Lower leg skin (tissue), 4 donors: ENCODE data around the gene VRK3. TPM values are rescaled to one million over a fixed set of nuclear protein-coding genes. Genes with fewer than 3 reads are reported as not detected.

Experiments
- DNase-seq, 2 donors: peaks; one replicate each; pipeline ENCODE4 v3.0.0-alpha.2; 2019; ENCODE audit warnings: low spot score in 2 of 2
- H3K4me3 ChIP-seq: fragments of 200-600 bp; sonication (generic); 2 replicates; pipeline ENCODE4 v1.5.1; 2017; ENCODE audit warnings: mild to moderate bottlenecking, low read depth; ENCODE audit not compliant: poor library complexity, severe bottlenecking
- POLR2A ChIP-seq, 2 donors: fragments of 450-650 bp; IDR thresholded peaks; one replicate each; pipeline ENCODE4 v1.6.1; 2016 to 2017; ENCODE audit warnings: antibody characterized with exemption in 2 of 2, mild to moderate bottlenecking in 1 of 2, moderate library complexity in 1 of 2
- WGBS, 2 donors: methylation state at CpG; one replicate each; pipeline ENCODE4 v1.1.5; 2018; 5-methylcytosine and 5-hydroxymethylcytosine counted together
- intact Hi-C: fragments of 100-400 bp; cut with DNase I; formaldehyde crosslinking; loops from one replicate; pipeline ENCODE4 v1.15.0; 2023; ENCODE audit warnings: low total_unique reads
- total RNA-seq, 4 donors: library from RNA; depleted of rRNA; stranded (reverse); fragments of >200 nt; gene quantifications; one replicate each; pipeline ENCODE4 v1.1.0, GENCODE V29; 2016
- TF ChIP-seq, protein P1 (sequence below), 3 donors: fragments of 450-650 bp; IDR thresholded peaks; one replicate each; pipeline ENCODE4 v1.5.1; 2016; ENCODE audit warnings: antibody characterized with exemption in 3 of 3, mild to moderate bottlenecking in 3 of 3, moderate library complexity in 2 of 3

VRK3 gene
- total RNA-seq, 4 donors from 2014 or later: 16.6 to 56.4 (median 29.7) TPM

DNA sequence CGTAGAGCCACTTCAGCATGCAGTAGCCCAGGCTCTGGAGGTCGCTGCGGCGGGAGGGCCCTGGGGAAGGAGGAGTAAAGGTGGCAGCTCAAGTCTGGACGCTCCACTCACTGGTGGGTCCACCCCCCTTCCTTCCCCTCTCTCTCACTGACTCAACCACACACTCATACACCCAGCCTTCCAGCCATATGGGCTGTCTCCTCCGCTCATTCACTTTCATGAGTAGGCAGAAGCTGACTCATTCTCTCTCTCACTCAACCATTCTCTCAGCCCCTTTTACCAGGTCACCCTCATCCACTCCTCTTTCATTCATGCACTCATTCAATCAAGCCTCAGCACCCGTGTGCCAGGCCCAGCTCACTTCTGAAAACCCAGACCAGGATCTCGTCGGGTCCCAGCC lies 36.7 kb downstream of the VRK3 start:
- WGBS, 2 donors: 91 to 96% methylated on average over 9 of the region's 9 CpGs
- intact Hi-C loops: no loop called here
- TF ChIP-seq POLR2A (IDR thresholded peaks at IDR 0.05): no peak
- TF ChIP-seq, protein P1, sequence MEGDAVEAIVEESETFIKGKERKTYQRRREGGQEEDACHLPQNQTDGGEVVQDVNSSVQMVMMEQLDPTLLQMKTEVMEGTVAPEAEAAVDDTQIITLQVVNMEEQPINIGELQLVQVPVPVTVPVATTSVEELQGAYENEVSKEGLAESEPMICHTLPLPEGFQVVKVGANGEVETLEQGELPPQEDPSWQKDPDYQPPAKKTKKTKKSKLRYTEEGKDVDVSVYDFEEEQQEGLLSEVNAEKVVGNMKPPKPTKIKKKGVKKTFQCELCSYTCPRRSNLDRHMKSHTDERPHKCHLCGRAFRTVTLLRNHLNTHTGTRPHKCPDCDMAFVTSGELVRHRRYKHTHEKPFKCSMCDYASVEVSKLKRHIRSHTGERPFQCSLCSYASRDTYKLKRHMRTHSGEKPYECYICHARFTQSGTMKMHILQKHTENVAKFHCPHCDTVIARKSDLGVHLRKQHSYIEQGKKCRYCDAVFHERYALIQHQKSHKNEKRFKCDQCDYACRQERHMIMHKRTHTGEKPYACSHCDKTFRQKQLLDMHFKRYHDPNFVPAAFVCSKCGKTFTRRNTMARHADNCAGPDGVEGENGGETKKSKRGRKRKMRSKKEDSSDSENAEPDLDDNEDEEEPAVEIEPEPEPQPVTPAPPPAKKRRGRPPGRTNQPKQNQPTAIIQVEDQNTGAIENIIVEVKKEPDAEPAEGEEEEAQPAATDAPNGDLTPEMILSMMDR (IDR thresholded peaks at IDR 0.05): no peak
- no peak for DNase-seq
- no peak overlapping the region for H3K4me3 ChIP-seq

DNA sequence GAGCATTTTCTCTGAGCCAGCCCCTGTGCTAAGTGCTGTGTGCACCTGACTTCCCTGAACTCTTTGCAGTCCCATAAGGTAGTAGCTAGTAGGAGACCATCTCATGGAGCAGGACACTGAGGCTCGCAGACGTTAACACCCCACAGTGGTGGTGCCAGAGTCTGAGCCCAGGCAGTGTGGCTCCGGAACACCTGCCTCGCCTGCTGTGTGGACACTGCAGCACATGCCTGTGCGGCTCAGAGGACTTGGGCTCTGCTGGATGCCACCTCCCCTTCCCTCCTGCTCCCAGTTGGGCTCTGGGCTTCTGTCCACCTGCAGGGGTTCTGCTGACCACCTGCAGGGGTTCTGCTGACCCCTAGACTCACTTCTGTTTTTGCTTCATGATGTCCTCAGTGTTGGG lies 37.2 kb downstream of the VRK3 start:
- DNase-seq: no peak
- H3K4me3 ChIP-seq: no peak overlapping the region
- TF ChIP-seq, protein P1 (IDR thresholded peaks at IDR 0.05): no peak
- TF ChIP-seq POLR2A (IDR thresholded peaks at IDR 0.05): no peak
- intact Hi-C loops: no loop called here
- WGBS, 2 donors: 96 to 100% methylated on average over 4 to 5 of the region's 5 CpGs

DNA sequence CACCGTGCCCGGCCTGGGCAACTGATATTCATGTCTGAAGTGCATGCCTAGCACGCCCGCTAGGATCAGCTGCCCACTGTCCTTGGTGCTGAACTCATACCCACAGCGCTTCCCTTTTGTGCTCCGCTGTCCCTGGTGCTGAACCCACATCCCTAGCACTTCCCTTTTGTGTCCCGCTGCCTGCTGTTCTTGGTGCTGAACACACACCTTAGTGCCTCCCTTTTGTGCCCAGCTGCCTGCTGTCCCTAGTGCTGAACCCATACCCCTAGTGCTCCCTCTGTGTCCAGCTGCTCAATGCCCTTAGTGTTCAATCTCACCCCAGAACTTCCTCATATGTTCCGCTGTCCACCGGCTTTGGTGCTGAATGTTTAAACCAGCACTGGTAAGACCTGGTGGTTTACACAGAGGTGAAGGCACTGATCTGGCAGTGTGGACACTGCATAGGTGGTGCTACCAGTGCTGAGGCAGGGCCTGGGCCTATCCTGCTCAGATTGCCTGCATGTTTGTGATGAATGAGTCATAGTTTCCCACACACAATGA lies 37.9 kb downstream of the VRK3 start:
- 19 to 21% methylated on average over 9 of the region's 9 CpGs for WGBS, 2 donors
- no peak for TF ChIP-seq POLR2A (IDR thresholded peaks at IDR 0.05)
- TF ChIP-seq, protein P1 (IDR thresholded peaks at IDR 0.05): no peak
- DNase-seq: peak; percentile 79 to 94
- no peak overlapping the region for H3K4me3 ChIP-seq
- intact Hi-C loops: no loop called here

DNA sequence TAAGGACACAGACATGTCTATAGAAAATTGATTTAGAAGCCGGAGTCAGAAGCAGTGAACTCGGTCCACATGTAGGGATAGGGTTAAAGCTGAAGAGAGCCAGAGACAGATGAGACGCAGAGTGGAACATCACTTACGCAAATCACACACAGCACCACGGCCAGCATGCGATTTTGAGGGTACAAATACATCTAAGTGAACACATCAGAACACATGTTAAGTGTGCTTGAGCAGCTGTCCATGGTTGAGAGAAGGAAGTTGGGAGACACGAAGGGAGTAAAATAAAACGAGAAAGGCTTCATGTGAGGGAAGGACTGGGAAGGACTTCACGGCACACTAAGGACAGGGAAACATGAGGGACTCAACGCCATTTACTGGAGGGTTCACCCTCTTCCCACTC lies 38.8 kb downstream of the VRK3 start:
- intact Hi-C loops: no loop called here
- no peak overlapping the region for H3K4me3 ChIP-seq
- no peak for DNase-seq
- TF ChIP-seq, protein P1 (IDR thresholded peaks at IDR 0.05): no peak
- no peak for TF ChIP-seq POLR2A (IDR thresholded peaks at IDR 0.05)
- WGBS, 2 donors: 94 to 95% methylated on average over 10 of the region's 10 CpGs

DNA sequence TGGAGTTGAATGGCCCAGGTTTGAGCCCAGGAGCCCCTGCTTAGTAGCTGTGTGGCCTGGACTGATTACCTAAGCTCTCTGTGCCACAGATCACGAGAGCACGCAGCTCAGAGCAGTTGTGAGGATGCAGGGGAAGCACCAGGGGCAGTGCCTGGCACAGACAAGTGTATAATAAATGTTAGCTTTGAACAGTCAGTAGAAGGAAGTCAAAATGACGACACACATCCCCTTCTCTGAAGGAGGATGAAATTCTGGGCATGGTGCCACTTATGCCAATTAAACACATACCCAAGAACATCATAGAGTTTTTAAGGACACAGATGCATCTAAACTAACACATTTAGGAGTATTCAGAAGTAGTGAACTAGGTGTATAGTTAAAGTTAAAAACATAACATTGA lies 39.3 kb downstream of the VRK3 start:
- intact Hi-C loops: no loop called here

More for the DNA sequence above, 39.3 kb downstream of the VRK3 start:
- 83 to 86% methylated on average over 2 to 3 of the region's 3 CpGs for WGBS, 2 donors
- DNase-seq: no peak
- no peak for TF ChIP-seq POLR2A (IDR thresholded peaks at IDR 0.05)
- TF ChIP-seq, protein P1 (IDR thresholded peaks at IDR 0.05): no peak
- H3K4me3 ChIP-seq: no peak overlapping the region
